Astrocyte of the cerebellum (primary cell): ENCODE measurements around the gene KRTAP10-3.

Experiments
- DNase-seq: peaks from one replicate; pipeline ENCODE4 v3.0.0-alpha.2; 2011; ENCODE audit warnings: low read depth
- H3K4me3 ChIP-seq: 2 replicates; pipeline ENCODE4 v1.5.1; 2011; ENCODE audit warnings: mild to moderate bottlenecking, low read depth, low read length, moderate library complexity
- CTCF ChIP-seq: IDR thresholded peaks from 2 replicates; pipeline ENCODE4 v1.5.1; 2012; ENCODE audit warnings: low read length, low read depth, moderate library complexity, mild to moderate bottlenecking; ENCODE audit errors: missing control alignments
- in situ Hi-C: cut with HindIII; loops from 2 replicates; pipeline ENCODE4 v1.10.0; 2017; ENCODE audit warnings: low sequenced_read_pairs

Gene KRTAP10-3

GRCh38 chr21:44517175-44517899, 41.3 kb downstream of the KRTAP10-3 start:
- no peak for TF ChIP-seq CTCF
- no peak for DNase-seq
- in situ Hi-C loops, result no loop called here
- no peak overlapping the region for H3K4me3 ChIP-seq

- no peak overlapping the region for H3K4me3 ChIP-seq
- no peak for TF ChIP-seq CTCF
- DNase-seq, result no peak
- in situ Hi-C loops, result no loop called here
These were observed 41.8 kb downstream of the KRTAP10-3 start for GRCh38 chr21:44516828-44517174.

GRCh38 chr21:44516342-44516741, 42.3 kb downstream of the KRTAP10-3 start:
- no peak overlapping the region for H3K4me3 ChIP-seq
- in situ Hi-C loops, result no loop called here
- TF ChIP-seq CTCF, result no peak
- no peak for DNase-seq

- no peak for TF ChIP-seq CTCF
- no peak overlapping the region for H3K4me3 ChIP-seq
- DNase-seq, result no peak
- in situ Hi-C loops, result no loop called here
These were observed 43.0 kb downstream of the KRTAP10-3 start for GRCh38 chr21:44515359-44516165.

- in situ Hi-C loops, result no loop called here
- no peak for DNase-seq
- TF ChIP-seq CTCF, result no peak
These were observed 43.7 kb downstream of the KRTAP10-3 start for GRCh38 chr21:44514746-44515358.

GRCh38 chr21:44514218-44514520, 44.4 kb downstream of the KRTAP10-3 start:
- no peak overlapping the region for H3K4me3 ChIP-seq
- in situ Hi-C loops, result no loop called here
- no peak for DNase-seq
- no peak for TF ChIP-seq CTCF

More at GRCh38 chr21:44514746-44515358, 43.7 kb downstream of the KRTAP10-3 start:
- H3K4me3 ChIP-seq, result no peak overlapping the region
